GM18870 (cell line): ENCODE results near the gene VCAN.
A peak's percentile ranks its signal among the peaks of the same experiment; 100 is the strongest.

Experiments
- ATAC-seq: cut with Tn5 transposase; IDR thresholded peaks from one replicate; pipeline ENCODE4 v1.9.1; 2021; ENCODE audit warnings: moderate library complexity; ENCODE audit not compliant: unreplicated experiment

VCAN gene

GRCh38 chr5:83528439-83528769 lies 56.9 kb downstream of the VCAN start:
- no peak for ATAC-seq

DNA sequence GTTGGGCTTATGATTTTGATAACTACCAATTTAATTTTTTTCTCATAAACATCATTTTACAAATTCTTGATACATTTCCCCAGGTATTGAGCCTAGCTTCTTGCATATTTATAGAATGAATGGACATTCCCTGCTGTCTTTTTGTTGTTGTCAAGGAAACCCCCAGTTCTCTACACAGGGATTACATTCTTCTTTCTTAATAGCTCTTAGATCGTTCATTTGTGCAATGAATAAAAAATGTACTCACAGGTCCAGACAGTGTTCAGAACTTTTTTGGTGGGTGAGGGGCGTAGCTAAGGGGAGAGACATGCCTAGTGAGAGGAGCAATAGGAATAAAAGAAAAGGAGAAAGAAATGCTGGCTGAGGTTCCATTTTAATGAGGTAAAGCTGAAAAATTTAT lies 58.6 kb downstream of the VCAN start:
- no peak for ATAC-seq

- ATAC-seq: no peak
Measured at GRCh38 chr5:83531661-83532060, 60.1 kb downstream of the VCAN start.

DNA sequence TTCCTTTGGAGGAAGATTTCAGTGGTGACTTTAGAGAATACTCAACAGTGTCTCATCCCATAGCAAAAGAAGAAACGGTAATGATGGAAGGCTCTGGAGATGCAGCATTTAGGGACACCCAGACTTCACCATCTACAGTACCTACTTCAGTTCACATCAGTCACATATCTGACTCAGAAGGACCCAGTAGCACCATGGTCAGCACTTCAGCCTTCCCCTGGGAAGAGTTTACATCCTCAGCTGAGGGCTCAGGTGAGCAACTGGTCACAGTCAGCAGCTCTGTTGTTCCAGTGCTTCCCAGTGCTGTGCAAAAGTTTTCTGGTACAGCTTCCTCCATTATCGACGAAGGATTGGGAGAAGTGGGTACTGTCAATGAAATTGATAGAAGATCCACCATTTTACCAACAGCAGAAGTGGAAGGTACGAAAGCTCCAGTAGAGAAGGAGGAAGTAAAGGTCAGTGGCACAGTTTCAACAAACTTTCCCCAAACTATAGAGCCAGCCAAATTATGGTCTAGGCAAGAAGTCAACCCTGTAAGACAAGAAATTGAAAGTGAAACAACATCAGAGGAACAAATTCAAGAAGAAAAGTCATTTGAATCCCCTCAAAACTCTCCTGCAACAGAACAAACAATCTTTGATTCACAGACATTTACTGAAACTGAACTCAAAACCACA lies 67.4 kb downstream of the VCAN start:
- peak; percentile 95 for ATAC-seq

GRCh38 chr5:83539463-83539790 lies 67.9 kb downstream of the VCAN start:
- no peak for ATAC-seq

- no peak for ATAC-seq
Measured at GRCh38 chr5:83540105-83540504, 68.6 kb downstream of the VCAN start.

DNA sequence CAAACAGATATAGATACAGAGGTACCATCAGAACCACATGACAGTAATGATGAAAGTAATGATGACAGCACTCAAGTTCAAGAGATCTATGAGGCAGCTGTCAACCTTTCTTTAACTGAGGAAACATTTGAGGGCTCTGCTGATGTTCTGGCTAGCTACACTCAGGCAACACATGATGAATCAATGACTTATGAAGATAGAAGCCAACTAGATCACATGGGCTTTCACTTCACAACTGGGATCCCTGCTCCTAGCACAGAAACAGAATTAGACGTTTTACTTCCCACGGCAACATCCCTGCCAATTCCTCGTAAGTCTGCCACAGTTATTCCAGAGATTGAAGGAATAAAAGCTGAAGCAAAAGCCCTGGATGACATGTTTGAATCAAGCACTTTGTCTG lies 69.2 kb downstream of the VCAN start:
- no peak for ATAC-seq

DNA sequence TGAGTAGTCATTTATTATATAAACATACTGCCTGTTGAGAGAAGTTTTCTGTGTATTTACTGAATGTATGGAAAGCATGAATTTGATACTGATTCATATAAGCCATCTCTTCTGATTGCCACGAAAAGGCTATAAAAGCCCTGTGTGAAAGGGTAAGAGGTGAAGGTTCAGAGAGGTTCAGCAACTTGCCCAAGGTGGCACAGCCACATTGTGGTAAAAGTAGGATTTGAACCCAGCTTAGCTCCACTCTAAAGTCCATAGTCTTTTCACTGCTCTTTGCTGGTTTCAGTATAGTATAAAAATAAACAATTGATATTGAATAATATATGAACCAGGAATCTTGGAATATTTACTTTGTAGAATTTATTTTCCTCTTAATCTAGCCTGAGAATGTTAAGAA lies 71.3 kb downstream of the VCAN start:
- no peak for ATAC-seq

- ATAC-seq: no peak
Measured at GRCh38 chr5:83543898-83544297, 72.4 kb downstream of the VCAN start.

GRCh38 chr5:83547161-83547560 lies 75.6 kb downstream of the VCAN start:
- ATAC-seq: no peak

DNA sequence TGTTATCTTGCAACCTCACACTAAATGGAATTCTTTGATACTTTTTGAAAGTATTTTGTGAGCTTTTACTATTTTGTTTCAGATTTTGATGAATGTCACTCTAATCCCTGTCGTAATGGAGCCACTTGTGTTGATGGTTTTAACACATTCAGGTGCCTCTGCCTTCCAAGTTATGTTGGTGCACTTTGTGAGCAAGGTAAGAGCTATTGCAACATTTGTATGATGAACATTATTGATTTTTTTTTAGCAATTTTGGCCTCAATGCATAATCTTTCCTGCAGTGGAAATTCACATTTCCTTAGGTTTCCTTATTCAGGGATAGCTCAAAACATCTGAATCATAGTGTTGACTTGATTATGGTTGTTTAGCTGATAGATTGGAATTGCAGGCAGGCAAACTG lies 76.3 kb downstream of the VCAN start:
- no peak for ATAC-seq

DNA sequence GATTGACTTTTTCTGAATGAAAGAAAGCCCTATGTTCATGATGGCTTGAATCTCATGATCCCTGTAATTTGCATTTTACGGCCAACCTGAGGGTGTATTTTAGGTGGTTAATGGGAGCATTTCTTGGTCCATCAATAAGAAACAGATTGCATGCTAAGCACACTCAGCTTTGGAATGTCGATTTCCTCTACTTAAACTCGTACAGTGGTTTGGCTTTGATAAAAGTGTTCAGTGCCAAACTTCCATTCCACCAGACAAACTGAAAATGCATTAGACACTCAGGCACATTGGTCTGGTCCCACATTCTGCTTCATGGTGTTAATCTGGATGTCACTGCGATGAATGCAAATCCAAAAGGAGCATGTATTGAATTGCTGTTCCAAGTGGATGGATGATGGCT lies 77.0 kb downstream of the VCAN start:
- ATAC-seq: no peak

DNA sequence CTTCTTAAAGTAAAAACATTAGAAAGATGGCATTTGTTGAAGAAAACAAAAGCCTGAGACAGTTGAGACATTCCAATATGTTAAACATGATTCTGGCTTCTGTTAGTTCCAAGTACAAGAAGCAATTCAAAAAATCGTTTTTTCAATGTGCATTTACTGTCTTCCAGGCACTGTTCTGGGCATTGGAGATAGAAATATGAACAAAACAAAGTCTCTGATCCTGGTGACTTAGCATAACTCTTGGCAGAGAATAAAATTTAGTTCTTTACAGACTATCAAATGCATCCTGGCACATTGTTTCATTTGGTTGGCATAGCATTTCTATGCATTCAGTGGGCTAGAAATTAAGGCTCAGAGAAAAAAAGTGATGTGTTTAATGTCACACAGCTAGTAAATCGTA lies 77.5 kb downstream of the VCAN start:
- ATAC-seq: no peak

GRCh38 chr5:83549674-83550073 lies 78.1 kb downstream of the VCAN start:
- ATAC-seq: no peak

GRCh38 chr5:83551821-83552220 lies 80.3 kb downstream of the VCAN start:
- ATAC-seq: no peak

DNA sequence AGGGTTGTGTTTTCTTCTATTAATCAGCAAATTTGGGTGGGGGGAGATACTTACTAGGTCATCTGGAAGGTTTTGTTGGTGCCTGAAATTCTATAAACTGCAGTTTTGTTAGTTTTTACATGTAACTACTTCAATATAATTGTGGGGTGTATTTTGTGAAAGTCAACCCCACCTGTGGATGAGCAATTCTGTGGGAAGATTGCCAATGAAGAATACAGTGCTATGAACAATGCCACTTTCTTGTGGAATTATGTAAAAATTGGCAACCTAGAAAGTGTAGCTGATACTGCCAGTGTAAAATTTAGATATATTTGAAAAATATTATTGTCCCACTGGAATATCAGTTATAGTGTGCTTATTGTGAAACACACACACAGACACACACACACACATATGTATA lies 80.7 kb downstream of the VCAN start:
- ATAC-seq: no peak

DNA sequence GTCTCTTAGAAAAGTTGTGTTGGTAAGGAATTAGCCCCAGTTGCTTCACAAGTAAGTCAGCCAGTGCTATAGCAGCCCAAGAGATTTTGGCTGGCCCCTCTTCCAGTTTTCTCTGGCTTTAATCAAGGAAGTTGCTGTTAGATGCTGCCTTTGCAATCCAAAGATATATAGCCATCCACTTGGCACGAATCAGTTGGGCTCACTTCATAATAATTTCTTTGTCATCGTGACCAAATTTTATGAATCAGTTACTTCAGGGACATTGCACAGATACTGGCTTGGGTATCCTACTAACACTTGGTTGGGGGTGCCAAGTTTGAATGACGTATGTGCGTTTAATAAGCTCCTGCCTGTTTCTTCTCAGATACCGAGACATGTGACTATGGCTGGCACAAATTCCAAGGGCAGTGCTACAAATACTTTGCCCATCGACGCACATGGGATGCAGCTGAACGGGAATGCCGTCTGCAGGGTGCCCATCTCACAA lies 81.5 kb downstream of the VCAN start:
- no peak for ATAC-seq

DNA sequence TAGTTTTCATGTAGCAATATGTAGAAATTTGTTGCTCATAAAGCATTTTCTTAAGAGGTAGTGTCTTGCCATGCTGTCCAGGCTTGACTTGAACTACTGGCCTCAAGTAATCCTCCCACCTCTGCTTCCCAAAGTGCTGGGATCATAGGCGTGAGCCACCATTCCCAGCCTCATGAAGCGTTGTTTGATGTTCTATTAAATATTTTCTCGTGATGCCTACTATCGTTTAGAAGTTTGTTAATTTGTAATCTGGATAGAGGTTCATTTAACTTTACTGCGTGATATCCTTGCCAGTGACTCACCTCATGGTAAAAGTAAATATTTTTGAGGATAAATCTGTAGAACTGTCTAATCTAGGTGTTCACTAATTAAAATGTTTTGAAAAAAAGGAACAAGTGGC lies 82.6 kb downstream of the VCAN start:
- no peak for ATAC-seq

GRCh38 chr5:83554686-83555085 lies 83.1 kb downstream of the VCAN start:
- no peak for ATAC-seq

GRCh38 chr5:83555263-83555662 lies 83.7 kb downstream of the VCAN start:
- ATAC-seq: no peak

- peak; percentile 85 for ATAC-seq
Measured at GRCh38 chr5:83556190-83556589, 84.6 kb downstream of the VCAN start.

- ATAC-seq: no peak
Measured at GRCh38 chr5:83559118-83559785, 87.7 kb downstream of the VCAN start.

- no peak for ATAC-seq
Measured at GRCh38 chr5:83562071-83562606, 90.6 kb downstream of the VCAN start.
